Superior temporal gyrus (tissue), 1 donor: ENCODE measurements around the gene PDRG1.
"Not testable (repeated sequence)": the region's sequence is repeated elsewhere in the genome, so short reads cannot be mapped to it uniquely, and the experiment has no call there.

ENCODE experiments used
- DNase-seq: peaks from one replicate; pipeline ENCODE4 v3.0.0-alpha.2; 2016; ENCODE audit errors: extremely low spot score

Gene PDRG1

DNA sequence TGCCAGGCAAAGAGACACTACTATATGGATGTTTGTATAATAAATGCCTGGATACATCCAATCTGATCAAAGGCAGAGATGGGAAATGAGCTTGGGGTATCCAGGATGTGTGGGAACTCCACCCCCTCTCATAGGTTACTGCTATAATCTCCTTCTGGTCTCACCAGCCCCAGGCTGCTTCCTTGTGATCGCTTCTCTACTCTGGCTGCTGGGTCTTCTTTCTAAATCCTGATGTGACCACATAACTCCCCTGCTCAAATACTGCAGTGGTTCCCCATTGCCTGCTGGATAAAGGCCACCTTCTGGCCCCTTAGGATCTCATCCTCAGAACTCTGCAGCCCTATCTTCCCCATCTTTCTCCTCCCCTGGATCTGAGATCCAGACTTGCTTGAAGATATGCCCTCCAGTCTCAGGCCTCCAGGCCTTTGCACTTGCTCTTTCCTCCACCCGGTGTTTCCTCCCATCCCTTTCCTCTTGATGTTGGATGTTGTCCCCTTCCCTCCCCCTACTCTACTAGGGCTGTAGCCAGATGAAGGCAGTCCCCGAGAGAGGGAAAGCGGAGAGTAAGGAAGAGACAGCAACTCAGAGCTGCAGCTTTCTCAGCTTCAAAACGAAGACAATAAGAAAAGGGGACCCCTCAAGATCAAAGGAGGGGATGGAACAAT is 15.3 kb upstream of the PDRG1 start:
- DNase-seq, result no peak

DNA sequence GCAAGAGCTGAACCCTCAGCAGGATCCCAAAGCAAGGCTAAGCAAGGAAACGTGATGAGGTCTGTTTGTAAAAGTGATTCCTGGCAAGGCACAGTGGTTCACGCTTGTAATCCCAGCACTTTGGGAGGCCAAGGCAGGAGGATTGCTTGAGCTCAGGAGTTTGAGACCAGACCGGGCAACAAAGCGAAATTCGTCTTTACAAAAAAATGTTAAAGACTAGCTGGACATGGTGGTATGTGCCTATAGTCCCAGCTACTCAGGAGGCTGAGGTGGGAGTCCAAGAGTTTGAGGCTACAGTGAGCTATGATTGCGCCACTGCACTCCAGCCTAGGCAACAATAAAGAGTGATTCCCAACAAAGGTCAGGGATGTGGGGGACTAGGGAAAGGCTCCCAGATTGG is 12.0 kb upstream of the PDRG1 start:
- DNase-seq, result no peak

GRCh38 chr20:31962761-31963160 is 10.9 kb upstream of the PDRG1 start:
- DNase-seq, result no peak

DNA sequence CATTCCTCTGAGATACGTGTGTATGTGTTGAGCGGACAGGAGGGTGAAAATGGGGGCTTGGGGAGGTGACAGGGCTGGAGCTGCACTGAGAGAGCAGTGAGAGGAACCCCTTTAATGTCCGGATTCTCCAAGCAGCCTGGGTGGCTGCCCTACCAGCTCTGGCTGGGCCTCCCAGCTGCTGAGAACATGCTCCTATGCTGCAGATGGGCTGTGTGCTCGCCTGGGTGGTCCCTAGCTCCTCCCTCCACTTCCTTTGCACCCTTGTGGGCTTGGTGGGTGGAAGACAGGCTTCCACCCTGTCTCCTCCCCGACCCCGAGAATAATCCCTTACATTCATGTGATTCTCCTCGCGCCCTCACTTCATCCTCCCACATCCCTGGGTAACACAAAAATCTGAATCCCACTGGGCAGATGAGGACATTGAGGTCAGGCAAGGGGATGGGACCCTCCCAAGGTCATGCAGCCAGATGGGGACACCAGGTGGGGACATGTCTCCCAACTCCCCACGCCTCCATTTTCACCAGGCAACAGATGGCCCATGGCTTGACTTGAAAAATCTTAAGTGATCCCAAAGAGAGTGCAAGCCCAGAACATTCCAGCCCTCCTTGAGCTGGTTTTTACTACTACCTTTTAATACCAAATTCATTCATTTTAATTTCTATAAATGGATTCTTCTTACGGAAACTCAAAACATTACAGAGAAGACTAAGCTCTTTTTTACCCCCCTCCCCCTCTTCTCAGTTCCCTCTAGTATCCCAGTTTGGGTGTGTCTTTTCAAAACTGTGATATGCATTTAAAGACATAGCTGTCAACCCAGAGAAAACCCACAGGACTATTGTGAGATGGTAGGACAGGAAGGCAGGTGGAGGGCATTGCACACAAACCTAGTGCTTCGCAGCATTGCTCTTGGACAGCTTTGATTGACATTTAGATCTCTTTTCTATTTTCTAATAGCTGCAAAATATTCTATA is 5.0 kb upstream of the PDRG1 start:
- DNase-seq, result no peak

DNA sequence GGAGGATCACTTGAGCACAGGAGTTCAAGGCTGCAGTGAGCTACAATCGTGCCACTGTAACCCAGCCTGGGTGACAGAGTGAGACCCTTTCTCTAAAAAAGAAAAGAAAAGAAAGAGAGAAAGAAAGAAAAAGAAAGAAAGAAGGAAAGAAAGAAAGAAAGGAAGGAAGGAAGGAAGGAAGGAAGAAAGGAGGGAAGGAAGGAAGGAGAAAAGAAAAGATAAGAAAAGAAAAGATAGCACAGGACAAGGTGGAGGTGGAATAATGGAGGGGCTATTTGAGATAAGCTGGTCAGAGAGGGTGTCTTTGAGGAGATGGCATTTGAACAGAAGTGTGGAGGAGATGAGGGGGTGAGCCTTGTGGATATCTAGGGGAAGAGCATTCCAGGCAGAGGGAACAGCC is 2.7 kb upstream of the PDRG1 start:
- DNase-seq, result no peak

GRCh38 chr20:31953556-31954148 is 1.8 kb upstream of the PDRG1 start:
- no peak for DNase-seq

- no peak for DNase-seq
Observed at GRCh38 chr20:31951203-31951529, 680 bp downstream of the PDRG1 start.

DNA sequence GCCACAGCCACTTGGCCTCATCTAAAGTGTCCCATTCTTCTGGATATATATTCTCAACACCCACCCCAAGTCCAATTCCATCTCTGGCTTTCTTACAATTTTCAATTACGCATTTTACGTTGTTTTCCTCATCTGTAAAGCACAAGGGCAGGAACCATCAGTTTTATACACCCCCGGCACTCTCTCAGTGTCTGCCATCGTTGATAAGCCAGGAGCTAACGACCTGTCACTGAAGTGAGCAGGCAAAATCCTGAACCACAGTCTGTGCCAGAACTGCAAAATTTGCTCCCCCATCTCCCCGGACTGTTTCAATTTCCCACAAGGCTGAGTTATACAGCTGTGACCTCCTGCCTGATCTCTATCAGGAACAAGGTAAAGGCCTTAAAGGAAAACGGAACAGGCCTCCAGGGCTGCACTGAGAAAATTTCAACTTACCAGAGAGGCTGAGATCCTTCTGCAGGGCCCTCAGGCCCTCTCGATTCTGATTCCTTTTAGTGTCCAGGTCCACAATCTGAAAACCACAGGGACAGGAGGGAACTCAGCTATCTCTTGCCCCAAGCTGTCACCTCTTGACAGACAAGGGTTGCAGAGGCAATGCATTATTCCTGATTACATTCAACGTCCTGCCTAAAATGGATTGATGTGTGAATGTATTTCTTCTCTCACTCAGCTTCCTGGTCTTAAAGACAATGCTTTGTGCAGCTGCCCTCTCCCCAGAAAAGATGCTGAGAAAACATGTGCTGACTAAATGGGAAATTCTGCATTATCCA is 1.8 kb downstream of the PDRG1 start:
- no peak for DNase-seq

DNA sequence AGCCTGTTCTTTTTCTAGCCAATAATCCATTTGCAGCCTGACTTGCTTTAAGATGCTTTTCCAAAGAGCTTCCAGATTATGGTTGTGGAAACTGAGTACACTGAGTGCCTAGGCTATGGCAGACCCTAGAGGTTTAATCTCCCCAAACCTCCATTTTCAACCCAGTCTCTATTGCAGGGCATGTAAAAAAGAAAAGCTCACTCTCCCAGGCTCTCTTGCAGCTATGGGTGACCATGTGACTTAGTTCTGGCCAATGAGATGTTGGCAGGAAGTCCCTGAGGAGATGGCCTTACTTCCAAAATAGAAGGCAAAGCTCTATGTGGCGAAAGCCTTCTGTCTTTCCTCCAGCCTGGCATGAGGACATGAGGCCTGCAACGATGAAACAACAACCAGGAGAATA is 3.8 kb downstream of the PDRG1 start:
- DNase-seq, result no peak

GRCh38 chr20:31945785-31946184 is 6.1 kb downstream of the PDRG1 start:
- peak; percentile 9 for DNase-seq

- DNase-seq, result no peak
Observed at GRCh38 chr20:31945319-31945718, 6.5 kb downstream of the PDRG1 start.

- peak; percentile 20 for DNase-seq
Observed at GRCh38 chr20:31943052-31943471, 8.8 kb downstream of the PDRG1 start.

DNA sequence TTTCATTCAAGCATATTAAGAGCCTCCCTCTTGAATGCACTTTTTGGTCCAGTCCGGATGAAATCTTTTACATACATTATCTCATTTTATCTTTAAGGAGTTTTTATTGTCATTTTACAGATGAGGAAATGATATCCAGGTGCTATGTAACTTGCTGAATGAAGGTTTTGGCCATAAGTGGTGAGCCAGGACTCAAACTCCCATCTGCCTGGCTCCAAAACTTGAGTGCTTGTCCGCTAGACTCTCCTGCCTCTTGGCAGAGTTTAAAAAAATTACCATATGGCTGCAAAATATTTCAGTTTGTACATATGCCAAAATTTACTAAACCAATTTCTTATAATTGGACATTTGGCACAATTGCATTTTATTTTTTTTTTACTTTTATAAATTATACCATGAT is 12.2 kb downstream of the PDRG1 start:
- no peak for DNase-seq

GRCh38 chr20:31937820-31938219 is 14.0 kb downstream of the PDRG1 start:
- DNase-seq, result no peak

DNA sequence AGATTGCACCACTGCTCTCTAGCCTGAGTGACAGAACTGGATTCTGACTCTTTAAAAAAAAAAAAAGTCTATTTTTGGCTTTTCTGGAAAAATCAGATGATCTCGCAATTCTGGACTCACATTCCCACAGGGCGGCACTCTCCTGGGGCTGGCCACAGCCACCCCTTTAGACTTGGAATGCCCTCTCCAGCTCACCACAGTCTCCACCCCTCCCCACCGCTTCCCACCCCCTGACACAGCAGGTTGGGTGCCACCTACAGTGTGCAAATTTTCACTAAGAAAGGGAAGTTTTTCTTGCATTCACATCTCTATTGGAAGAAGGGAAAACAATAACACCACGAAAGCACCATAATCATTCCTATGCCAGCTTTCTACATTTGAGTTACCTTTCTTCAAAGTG is 15.4 kb downstream of the PDRG1 start:
- no peak for DNase-seq

- DNase-seq, result no peak
Observed at GRCh38 chr20:31934968-31935764, 16.7 kb downstream of the PDRG1 start.

GRCh38 chr20:31934491-31934890 is 17.4 kb downstream of the PDRG1 start:
- DNase-seq, result no peak

DNA sequence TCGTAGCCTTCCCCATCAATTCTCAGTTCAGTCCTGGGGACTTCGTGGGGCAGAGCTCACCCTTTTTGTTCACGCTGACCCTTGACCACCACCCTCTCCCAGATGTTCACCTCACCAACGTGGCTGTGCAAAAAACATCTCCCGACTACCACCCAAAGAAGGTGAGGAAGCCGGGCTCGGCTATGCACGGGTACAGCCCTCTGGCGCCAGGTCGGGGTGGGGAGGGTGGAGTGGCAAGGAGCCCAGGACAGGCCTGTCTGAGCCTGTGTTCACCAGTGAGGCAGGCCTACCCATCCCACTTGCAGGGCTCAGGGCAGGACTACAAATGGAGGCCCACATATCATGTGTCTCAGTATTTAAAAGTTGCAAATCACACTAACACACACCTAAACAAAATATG is 18.1 kb downstream of the PDRG1 start:
- DNase-seq, result no peak

- DNase-seq, result no peak
Observed at GRCh38 chr20:31930779-31931178, 21.1 kb downstream of the PDRG1 start.

GRCh38 chr20:31929631-31930030 is 22.2 kb downstream of the PDRG1 start:
- not testable (repeated sequence) for DNase-seq

- no peak for DNase-seq
Observed at GRCh38 chr20:31927627-31928159, 24.2 kb downstream of the PDRG1 start.
